Measurements from ENCODE around the gene SARDH.

SARDH gene

GRCh38 chr9:133684936-133685361, 53.2 kb downstream of the SARDH start:
- Histone ChIP-seq H3K27me3 (ENCODE audit: insufficient read depth, poor library complexity, severe bottlenecking) (no peaks in the 10 kb centered on the region), H3K4me1 (ENCODE audit: insufficient read depth, poor library complexity, severe bottlenecking) (no peaks in the 10 kb centered on the region), H3K36me3 (ENCODE audit: low read depth) (no peaks in the 10 kb centered on the region), H3K4me3 (ENCODE audit: severe bottlenecking) (no peak overlapping the region), H3K9me3 (ENCODE audit: severe bottlenecking) (no peaks in the 10 kb centered on the region), H3K27ac (ENCODE audit: poor library complexity, severe bottlenecking) (no peak overlapping the region)
- DNase-seq (ENCODE audit: low spot score) (no peak), ATAC-seq (ENCODE audit: low read depth) (no peak)
- TF ChIP-seq CTCF (IDR thresholded peaks at IDR 0.05; ENCODE audit: poor library complexity, severe bottlenecking): no peak

- DNase-seq (ENCODE audit: low spot score): no peak
- Histone ChIP-seq H3K27me3 (ENCODE audit: insufficient read depth, poor library complexity, severe bottlenecking) (no peaks in the 10 kb centered on the region), H3K27ac (ENCODE audit: poor library complexity, severe bottlenecking) (no peak overlapping the region), H3K4me1 (ENCODE audit: insufficient read depth, poor library complexity, severe bottlenecking) (no peaks in the 10 kb centered on the region), H3K4me3 (ENCODE audit: severe bottlenecking) (no peak overlapping the region), H3K36me3 (ENCODE audit: low read depth) (no peaks in the 10 kb centered on the region), H3K9me3 (ENCODE audit: severe bottlenecking) (no peaks in the 10 kb centered on the region)
- no peak for TF ChIP-seq CTCF (IDR thresholded peaks at IDR 0.05; ENCODE audit: poor library complexity, severe bottlenecking)
- ATAC-seq (ENCODE audit: low read depth): no peak
Measured at GRCh38 chr9:133684121-133684935, 53.8 kb downstream of the SARDH start.

GRCh38 chr9:133683586-133684120, 54.5 kb downstream of the SARDH start:
- no peak overlapping the region for H3K27ac ChIP-seq (ENCODE audit: poor library complexity, severe bottlenecking)
- H3K27me3 ChIP-seq (ENCODE audit: insufficient read depth, poor library complexity, severe bottlenecking): no peaks in the 10 kb centered on the region
- no peak for TF ChIP-seq CTCF (IDR thresholded peaks at IDR 0.05; ENCODE audit: poor library complexity, severe bottlenecking)
- H3K4me1 ChIP-seq (ENCODE audit: insufficient read depth, poor library complexity, severe bottlenecking): no peaks in the 10 kb centered on the region
- ATAC-seq (ENCODE audit: low read depth) (no peak; the same call in 2 of the 3 replicates), DNase-seq (ENCODE audit: low spot score) (no peak)
- H3K9me3 ChIP-seq (ENCODE audit: severe bottlenecking): no peaks in the 10 kb centered on the region
- H3K4me3 ChIP-seq (ENCODE audit: severe bottlenecking): no peak overlapping the region
- H3K36me3 ChIP-seq (ENCODE audit: low read depth): no peaks in the 10 kb centered on the region

- no peak for TF ChIP-seq CTCF (IDR thresholded peaks at IDR 0.05; ENCODE audit: poor library complexity, severe bottlenecking)
- DNase-seq (ENCODE audit: low spot score) (no peak), ATAC-seq (ENCODE audit: low read depth) (no peak)
- Histone ChIP-seq H3K4me3 (ENCODE audit: severe bottlenecking) (no peak overlapping the region), H3K9me3 (ENCODE audit: severe bottlenecking) (no peaks in the 10 kb centered on the region), H3K27me3 (ENCODE audit: insufficient read depth, poor library complexity, severe bottlenecking) (no peaks in the 10 kb centered on the region), H3K27ac (ENCODE audit: poor library complexity, severe bottlenecking) (no peak overlapping the region), H3K36me3 (ENCODE audit: low read depth) (no peaks in the 10 kb centered on the region), H3K4me1 (ENCODE audit: insufficient read depth, poor library complexity, severe bottlenecking) (no peaks in the 10 kb centered on the region)
Measured at GRCh38 chr9:133682818-133683585, 55.1 kb downstream of the SARDH start.
